Lower leg skin (tissue), 3 donors: ENCODE measurements around the gene SLC22A4.

Experiments used
- POLR2A ChIP-seq, 2 donors: fragments of 450-650 bp; IDR thresholded peaks; one replicate each; pipeline ENCODE4 v1.6.1; 2016 to 2017; ENCODE audit warnings: antibody characterized with exemption in 2 of 2, mild to moderate bottlenecking in 1 of 2, moderate library complexity in 1 of 2
- TF ChIP-seq, protein P1 (sequence below), 3 donors: fragments of 450-650 bp; IDR thresholded peaks; one replicate each; pipeline ENCODE4 v1.5.1; 2016; ENCODE audit warnings: antibody characterized with exemption in 3 of 3, mild to moderate bottlenecking in 3 of 3, moderate library complexity in 2 of 3

DNA sequence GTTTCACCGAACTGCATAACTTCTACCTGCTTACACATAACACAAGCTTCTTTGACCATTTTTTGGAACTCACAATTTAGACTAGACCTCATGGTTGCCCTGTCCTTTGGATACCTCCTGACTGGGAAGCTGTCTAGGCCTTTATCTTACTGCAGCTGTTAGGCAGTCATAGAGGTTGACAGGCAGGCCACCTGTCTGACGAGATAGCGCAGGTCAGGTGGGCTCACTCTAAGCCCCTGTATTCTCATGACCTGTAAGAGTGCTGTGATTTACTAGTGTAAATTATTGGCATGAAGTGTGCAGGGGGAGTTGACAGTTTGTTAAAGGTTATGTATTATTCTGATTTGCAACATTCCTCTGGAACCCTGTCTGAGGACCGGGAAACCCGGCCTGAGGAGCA lies 29.0 kb downstream of the SLC22A4 start:
- TF ChIP-seq, protein P1, sequence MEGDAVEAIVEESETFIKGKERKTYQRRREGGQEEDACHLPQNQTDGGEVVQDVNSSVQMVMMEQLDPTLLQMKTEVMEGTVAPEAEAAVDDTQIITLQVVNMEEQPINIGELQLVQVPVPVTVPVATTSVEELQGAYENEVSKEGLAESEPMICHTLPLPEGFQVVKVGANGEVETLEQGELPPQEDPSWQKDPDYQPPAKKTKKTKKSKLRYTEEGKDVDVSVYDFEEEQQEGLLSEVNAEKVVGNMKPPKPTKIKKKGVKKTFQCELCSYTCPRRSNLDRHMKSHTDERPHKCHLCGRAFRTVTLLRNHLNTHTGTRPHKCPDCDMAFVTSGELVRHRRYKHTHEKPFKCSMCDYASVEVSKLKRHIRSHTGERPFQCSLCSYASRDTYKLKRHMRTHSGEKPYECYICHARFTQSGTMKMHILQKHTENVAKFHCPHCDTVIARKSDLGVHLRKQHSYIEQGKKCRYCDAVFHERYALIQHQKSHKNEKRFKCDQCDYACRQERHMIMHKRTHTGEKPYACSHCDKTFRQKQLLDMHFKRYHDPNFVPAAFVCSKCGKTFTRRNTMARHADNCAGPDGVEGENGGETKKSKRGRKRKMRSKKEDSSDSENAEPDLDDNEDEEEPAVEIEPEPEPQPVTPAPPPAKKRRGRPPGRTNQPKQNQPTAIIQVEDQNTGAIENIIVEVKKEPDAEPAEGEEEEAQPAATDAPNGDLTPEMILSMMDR (IDR thresholded peaks at IDR 0.05): no peak
- TF ChIP-seq POLR2A (IDR thresholded peaks at IDR 0.05): no peak
